Muscle of arm (tissue), 12 donors: Measurements from ENCODE around the gene QRICH2. TPM values are rescaled to one million over a fixed set of nuclear protein-coding genes. Genes with fewer than 3 reads are reported as not detected.

ENCODE experiments used
- polyA plus RNA-seq, 12 donors: library from polyadenylated mRNA; unstranded; fragments of 120-200 nt; gene quantifications; one replicate each; pipeline ENCODE4 v1.2.1, GENCODE V29; 2013; ENCODE audit not compliant: insufficient read length in 12 of 12

QRICH2 gene
- polyA plus RNA-seq, 12 donors, result 2.7 to 10.3 (median 3.4) TPM; not detected in 1

Other genes with a start within 250 kb of the QRICH2 start
- 100 to 1,000 TPM in 1 of 12 donors, 10 to 100 TPM in 10, not detected in 1; 69.3 to 244 (median 80.1) TPM for gene SRP68, start 235.8 kb downstream of the QRICH2 start, polyA plus RNA-seq
- not detected for gene GALR2, start 233.5 kb downstream of the QRICH2 start, polyA plus RNA-seq
- 1 to 10 TPM in 9 of 12 donors, under 1 TPM in 1, not detected in 2; 0.45 to 8.0 (median 5.1) TPM for gene ZACN, start 229.1 kb downstream of the QRICH2 start, polyA plus RNA-seq
- gene EXOC7, start 204.5 kb downstream of the QRICH2 start, polyA plus RNA-seq, result 100 to 1,000 TPM in 3 of 12 donors, 10 to 100 TPM in 9; 56.3 to 120 (median 90.6) TPM
- under 1 TPM in 5 of 12 donors, not detected in 7; 0.08 to 0.45 (median 0.12) TPM for gene FOXJ1, start 167.0 kb downstream of the QRICH2 start, polyA plus RNA-seq
- 10 to 100 TPM in 7 of 12 donors, 1 to 10 TPM in 4, not detected in 1; 7.5 to 30.9 (median 13.0) TPM for gene RNF157, start 67.8 kb downstream of the QRICH2 start, polyA plus RNA-seq
- 10 to 100 TPM in 11 of 12 donors, not detected in 1; 10.1 to 93.7 (median 18.1) TPM for gene UBALD2, start 42.9 kb downstream of the QRICH2 start, polyA plus RNA-seq
- 10 to 100 TPM in 11 of 12 donors, not detected in 1; 16.0 to 50.7 (median 33.9) TPM for gene PRPSAP1, start 45.6 kb upstream of the QRICH2 start, polyA plus RNA-seq
- 1 to 10 TPM in 8 of 12 donors, under 1 TPM in 2, not detected in 2; 0.91 to 4.8 (median 1.6) TPM for gene SPHK1, start 76.3 kb upstream of the QRICH2 start, polyA plus RNA-seq
- 10 to 100 TPM in 10 of 12 donors, 1 to 10 TPM in 1, not detected in 1; 9.3 to 25.8 (median 14.5) TPM for gene UBE2O, start 144.9 kb upstream of the QRICH2 start, polyA plus RNA-seq
- under 1 TPM in 6 of 12 donors, not detected in 6; 0.33 to 0.66 (median 0.46) TPM for gene AANAT, start 159.3 kb upstream of the QRICH2 start, polyA plus RNA-seq
- 10 to 100 TPM in 1 of 12 donors, 1 to 10 TPM in 9, not detected in 2; 3.6 to 12.2 (median 4.9) TPM for gene RHBDF2, start 193.1 kb upstream of the QRICH2 start, polyA plus RNA-seq
- 10 to 100 TPM in 11 of 12 donors, not detected in 1; 12.8 to 35.3 (median 15.3) TPM for gene CYGB, start 229.4 kb upstream of the QRICH2 start, polyA plus RNA-seq
- gene PRCD, start 231.8 kb upstream of the QRICH2 start, polyA plus RNA-seq, result 1 to 10 TPM in 10 of 12 donors, not detected in 2; 2.8 to 6.2 (median 3.6) TPM